ENCODE measurements around the gene TMEM89.

The TMEM89 gene

DNA sequence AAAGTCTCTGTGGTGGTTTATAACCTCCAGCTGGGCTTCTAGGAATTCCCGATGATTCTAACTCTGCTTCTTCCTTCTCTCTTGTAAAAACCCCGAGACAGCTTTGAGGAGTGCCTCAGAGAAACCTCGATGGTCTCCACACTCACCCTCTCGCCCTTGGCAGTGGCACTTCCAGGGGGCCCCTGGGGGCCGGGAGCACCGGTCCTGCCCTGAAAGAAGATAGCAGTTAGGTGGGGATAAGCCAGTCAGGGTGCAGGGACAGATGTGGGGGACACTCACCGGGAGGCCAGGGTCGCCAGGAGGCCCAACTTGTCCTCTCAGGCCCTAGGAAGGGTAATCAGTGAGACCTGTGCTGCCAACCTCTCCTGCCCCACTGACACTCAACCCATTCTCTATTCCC, 36.2 kb downstream of the TMEM89 start:
- DNase-seq: no peak

GRCh38 chr3:48584836-48585235, 36.7 kb downstream of the TMEM89 start:
- no peak for DNase-seq

DNA sequence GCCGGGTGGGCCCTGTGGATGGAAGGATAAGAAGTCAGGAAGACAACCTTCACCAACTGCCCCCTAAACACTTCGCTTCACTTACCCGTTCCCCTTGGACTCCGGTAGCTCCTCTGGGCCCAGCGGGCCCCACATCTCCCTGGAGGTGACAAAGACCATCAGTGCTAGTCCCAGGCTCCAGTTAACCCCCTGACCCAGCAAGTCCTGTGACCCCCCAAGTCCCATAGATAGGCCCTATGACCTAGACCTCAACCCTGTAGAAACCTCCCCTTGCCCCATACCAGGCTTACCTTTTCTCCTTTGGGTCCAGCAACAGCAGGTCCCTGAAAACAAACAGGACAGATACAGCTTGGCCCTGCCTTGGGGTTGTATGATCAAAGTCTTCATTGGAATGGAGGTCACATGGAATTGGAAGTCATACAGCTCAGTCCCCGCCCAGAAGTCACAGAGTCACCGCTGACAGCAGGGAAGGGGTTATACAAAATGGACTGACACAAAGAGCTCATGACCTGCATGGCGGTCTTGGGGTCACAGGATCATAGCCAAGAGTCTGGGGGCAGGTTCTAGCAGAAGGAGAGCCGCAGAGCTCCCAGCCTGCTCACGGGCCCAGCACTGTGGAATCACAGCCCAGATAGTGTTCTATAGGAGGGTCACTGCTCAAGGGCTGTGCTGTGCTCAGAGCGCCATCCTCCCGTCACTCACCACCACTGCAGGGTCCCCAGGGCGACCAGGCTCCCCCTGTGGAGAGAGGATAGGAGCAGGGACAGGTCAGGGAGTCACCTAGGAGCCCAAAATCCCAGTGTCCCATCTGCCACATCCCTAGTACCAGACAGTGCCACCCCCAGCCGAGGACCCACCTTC, 39.7 kb downstream of the TMEM89 start:
- no peak for DNase-seq

GRCh38 chr3:48576647-48577046, 44.9 kb downstream of the TMEM89 start:
- no peak for DNase-seq

DNA sequence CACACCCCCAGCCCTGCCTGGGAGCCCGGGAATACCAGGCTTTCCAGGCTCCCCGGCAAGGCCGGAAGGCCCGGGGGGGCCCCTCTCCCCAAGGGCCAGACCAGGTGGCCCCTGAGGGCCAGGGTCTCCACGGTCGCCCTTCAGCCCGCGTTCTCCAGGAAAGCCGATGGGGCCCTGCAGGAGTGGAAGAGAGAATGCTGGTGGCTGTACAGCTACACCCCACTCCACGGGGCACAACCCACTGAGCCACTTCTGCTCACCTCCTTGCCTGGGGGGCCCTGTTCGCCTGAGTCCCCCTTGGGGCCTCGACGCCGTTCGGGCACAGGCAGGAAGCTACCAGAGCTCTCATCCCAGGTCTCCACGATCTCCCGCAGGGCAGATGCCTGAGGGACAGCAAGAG, 46.2 kb downstream of the TMEM89 start:
- no peak for DNase-seq

DNA sequence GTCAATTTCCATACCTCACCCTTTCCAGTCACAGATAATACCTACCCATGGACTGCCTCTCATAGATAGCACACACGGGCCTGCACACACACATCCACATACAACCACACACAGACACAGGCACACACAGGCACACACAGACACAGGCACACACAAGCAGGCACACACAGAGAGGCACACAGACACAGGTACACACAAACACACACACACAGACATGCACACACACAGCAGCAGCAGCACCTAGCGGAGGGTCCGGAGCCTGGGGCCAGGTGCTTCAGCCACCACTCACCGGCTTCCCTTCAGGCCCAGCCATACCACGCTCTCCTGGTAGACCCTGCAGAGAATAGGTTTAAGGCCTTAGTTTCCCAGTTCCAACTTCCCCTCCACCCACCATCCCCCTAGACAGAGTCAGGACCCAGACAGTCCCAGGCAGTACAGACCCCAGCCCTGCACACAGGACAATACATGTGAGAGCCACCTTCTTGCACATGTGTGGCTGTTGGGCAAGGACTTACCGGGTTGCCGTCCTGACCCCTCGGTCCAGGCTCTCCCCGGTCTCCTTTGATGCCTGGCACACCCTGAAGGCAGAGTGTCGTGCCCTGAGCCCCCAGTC, 47.5 kb downstream of the TMEM89 start:
- no peak for DNase-seq

DNA sequence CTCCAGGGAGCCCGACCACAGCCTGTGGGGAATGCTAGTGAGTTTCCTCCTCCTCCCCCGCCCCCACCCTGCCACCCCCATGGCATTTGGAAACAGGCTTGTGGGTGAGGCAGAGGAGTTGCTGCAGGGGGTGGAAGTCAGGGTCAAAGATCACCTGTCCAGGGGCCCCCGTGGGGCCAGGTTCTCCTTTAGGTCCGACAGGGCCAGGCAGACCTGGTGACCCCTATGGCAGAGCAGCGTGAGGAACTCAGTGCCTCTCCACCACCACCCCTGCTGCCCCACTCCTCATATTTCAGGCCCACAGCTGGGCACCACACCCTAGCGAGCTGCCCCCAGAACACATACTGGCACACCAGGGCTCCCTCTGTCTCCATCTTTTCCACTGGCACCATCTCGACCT, 49.1 kb downstream of the TMEM89 start:
- DNase-seq: no peak

GRCh38 chr3:48571938-48572337, 49.6 kb downstream of the TMEM89 start:
- no peak for DNase-seq
